SK-N-SH (cell line): ENCODE data around the gene IRF2.

ENCODE experiments used
- CTCF ChIP-seq: fragments of 200-600 bp; sonication (generic); IDR thresholded peaks from 2 replicates; pipeline ENCODE4 v1.6.1; 2017; ENCODE audit warnings: antibody characterized with exemption, mild to moderate bottlenecking, moderate library complexity
- EZH2phosphoT487 ChIP-seq: fragments of 200-600 bp; sonication (generic); IDR thresholded peaks from 2 replicates; pipeline ENCODE4 v1.6.1; 2017; ENCODE audit warnings: low read depth, mixed run types, mild to moderate bottlenecking, antibody characterized with exemption, moderate library complexity, borderline replicate concordance
- GABPA ChIP-seq: IDR thresholded peaks from 2 replicates; pipeline ENCODE4 v1.4.0; 2012; ENCODE audit warnings: low read depth, mild to moderate bottlenecking
- JUND ChIP-seq: IDR thresholded peaks from 2 replicates; pipeline ENCODE4 v1.4.0; 2012
- MEF2A ChIP-seq: IDR thresholded peaks from 2 replicates; pipeline ENCODE4 v1.4.0; 2012; ENCODE audit warnings: low read depth, borderline replicate concordance
- RAD21 ChIP-seq: IDR thresholded peaks from 2 replicates; pipeline ENCODE4 v1.6.1; 2012; ENCODE audit warnings: mild to moderate bottlenecking, low read length
- SIN3A ChIP-seq: IDR thresholded peaks from 2 replicates; pipeline ENCODE4 v1.6.1; 2012; ENCODE audit warnings: low read depth, mild to moderate bottlenecking, low read length, moderate library complexity, borderline replicate concordance
- USF1 ChIP-seq: IDR thresholded peaks from 2 replicates; pipeline ENCODE4 v1.4.0; 2012; ENCODE audit warnings: low read depth, borderline replicate concordance
- TF ChIP-seq, protein P1 (sequence below): IDR thresholded peaks from 2 replicates; pipeline ENCODE4 v1.6.1; 2012; ENCODE audit warnings: mild to moderate bottlenecking, low read depth, low read length, moderate library complexity

GRCh38 chr4:184434501-184435066, 39.8 kb downstream of the IRF2 start:
- TF ChIP-seq GABPA (no peak), CTCF (no peak), SIN3A (no peak), USF1 (no peak), JUND (no peak), RAD21 (no peak), MEF2A (no peak), EZH2phosphoT487 (no peak)
- TF ChIP-seq, protein P1, sequence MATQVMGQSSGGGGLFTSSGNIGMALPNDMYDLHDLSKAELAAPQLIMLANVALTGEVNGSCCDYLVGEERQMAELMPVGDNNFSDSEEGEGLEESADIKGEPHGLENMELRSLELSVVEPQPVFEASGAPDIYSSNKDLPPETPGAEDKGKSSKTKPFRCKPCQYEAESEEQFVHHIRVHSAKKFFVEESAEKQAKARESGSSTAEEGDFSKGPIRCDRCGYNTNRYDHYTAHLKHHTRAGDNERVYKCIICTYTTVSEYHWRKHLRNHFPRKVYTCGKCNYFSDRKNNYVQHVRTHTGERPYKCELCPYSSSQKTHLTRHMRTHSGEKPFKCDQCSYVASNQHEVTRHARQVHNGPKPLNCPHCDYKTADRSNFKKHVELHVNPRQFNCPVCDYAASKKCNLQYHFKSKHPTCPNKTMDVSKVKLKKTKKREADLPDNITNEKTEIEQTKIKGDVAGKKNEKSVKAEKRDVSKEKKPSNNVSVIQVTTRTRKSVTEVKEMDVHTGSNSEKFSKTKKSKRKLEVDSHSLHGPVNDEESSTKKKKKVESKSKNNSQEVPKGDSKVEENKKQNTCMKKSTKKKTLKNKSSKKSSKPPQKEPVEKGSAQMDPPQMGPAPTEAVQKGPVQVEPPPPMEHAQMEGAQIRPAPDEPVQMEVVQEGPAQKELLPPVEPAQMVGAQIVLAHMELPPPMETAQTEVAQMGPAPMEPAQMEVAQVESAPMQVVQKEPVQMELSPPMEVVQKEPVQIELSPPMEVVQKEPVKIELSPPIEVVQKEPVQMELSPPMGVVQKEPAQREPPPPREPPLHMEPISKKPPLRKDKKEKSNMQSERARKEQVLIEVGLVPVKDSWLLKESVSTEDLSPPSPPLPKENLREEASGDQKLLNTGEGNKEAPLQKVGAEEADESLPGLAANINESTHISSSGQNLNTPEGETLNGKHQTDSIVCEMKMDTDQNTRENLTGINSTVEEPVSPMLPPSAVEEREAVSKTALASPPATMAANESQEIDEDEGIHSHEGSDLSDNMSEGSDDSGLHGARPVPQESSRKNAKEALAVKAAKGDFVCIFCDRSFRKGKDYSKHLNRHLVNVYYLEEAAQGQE: no peak
